H1 (cell line): Measurements from ENCODE around the gene CISH. TPM values are rescaled to one million over a fixed set of nuclear protein-coding genes. Genes with fewer than 3 reads are reported as not detected.

Experiments used
- CTCF ChIA-PET: fragments of 300-600 bp; sonication (Branson Sonifier 250); formaldehyde crosslinking; loops from one replicate; lab custom pipeline; 2021; ENCODE audit not compliant: partially characterized antibody; lab: Charles Lee
- POLR2A ChIA-PET: fragments of 300-600 bp; sonication (Branson Sonifier 250); formaldehyde crosslinking; loops from one replicate; lab custom pipeline; 2021; ENCODE audit warnings: inconsistent platforms; ENCODE audit not compliant: partially characterized antibody; lab: Charles Lee
- DNase-seq, 2 experiments: peaks; one replicate each; pipeline versions ENCODE4 v3.0.0 to v3.0.0-alpha.2; 2010 to 2022; ENCODE audit warnings: low spot score in 2 of 2, low read depth in 1 of 2, mixed read lengths in 1 of 2
- FAIRE-seq: peaks from 2 replicates; lab custom pipeline; 2011; peaks lifted over from hg19 to GRCh38; lab: Jason Lieb, UNC
- H2AFZ ChIP-seq: 2 replicates; pipeline ENCODE4 v1.8.1; 2012; ENCODE audit warnings: low read length, inconsistent platforms
- H2AK5ac ChIP-seq: 2 replicates; pipeline ENCODE4 v1.6.1; 2013; ENCODE audit warnings: low read depth, low read length
- H2BK120ac ChIP-seq: replicated peaks from 2 replicates; pipeline ENCODE3; 2013; ENCODE audit warnings: low read depth, low read length, inconsistent platforms
- H2BK12ac ChIP-seq: 2 replicates; pipeline ENCODE4 v1.6.1; 2013; ENCODE audit warnings: low read depth, low read length
- H2BK15ac ChIP-seq: 2 replicates; pipeline ENCODE4 v1.6.1; 2013; ENCODE audit warnings: low read length
- H2BK20ac ChIP-seq: 2 replicates; pipeline ENCODE4 v1.6.1; 2013; ENCODE audit warnings: low read length
- H2BK5ac ChIP-seq: 2 replicates; pipeline ENCODE4 v1.6.1; 2013; ENCODE audit warnings: low read depth, low read length
- H3K14ac ChIP-seq: 2 replicates; pipeline ENCODE4 v1.6.1; 2013; ENCODE audit warnings: inconsistent platforms; ENCODE audit not compliant: insufficient read length
- H3K18ac ChIP-seq: 2 replicates; pipeline ENCODE4 v1.6.1; 2013; ENCODE audit warnings: low read length; ENCODE audit errors: extremely low read depth
- H3K23ac ChIP-seq: 2 replicates; pipeline ENCODE4 v1.6.1; 2013; ENCODE audit warnings: inconsistent platforms; ENCODE audit not compliant: insufficient read length
- H3K23me2 ChIP-seq: 2 replicates; pipeline ENCODE4 v1.6.1; 2013; ENCODE audit warnings: low read depth, low read length
- H3K27ac ChIP-seq: 2 replicates; pipeline ENCODE4 v1.6.1; 2011; ENCODE audit warnings: low read depth, low read length, inconsistent platforms
- H3K27me3 ChIP-seq, 4 experiments: replicated peaks in 1 of 4; 1 replicate in 1 of 4; 2 replicates in 3 of 4; pipeline versions ENCODE4 v1.6.1 to v1.8.1; 2011 to 2013; ENCODE audit warnings: low read length in 3 of 4, mild to moderate bottlenecking in 3 of 4, inconsistent platforms in 2 of 4, mixed read lengths in 2 of 4, moderate library complexity in 1 of 4; ENCODE audit not compliant: control insufficient read depth in 3 of 4, insufficient read depth in 3 of 4; ENCODE audit errors: extremely low read depth in 1 of 4
- H3K36me3 ChIP-seq, 4 experiments: 2 replicates each; pipeline versions ENCODE4 v1.6.1 to v1.8.1; 2011 to 2013; ENCODE audit warnings: mild to moderate bottlenecking in 4 of 4, low read length in 3 of 4, moderate library complexity in 2 of 4, control low read depth in 1 of 4, inconsistent platforms in 1 of 4; ENCODE audit not compliant: insufficient read depth in 4 of 4, control insufficient read depth in 2 of 4
- H3K4ac ChIP-seq: replicated peaks from 2 replicates; pipeline ENCODE3; 2013; ENCODE audit warnings: low read length, low read depth, mixed read lengths, inconsistent platforms; ENCODE audit not compliant: insufficient read length
- H3K4me1 ChIP-seq, 4 experiments: replicated peaks in 1 of 4; 1 replicate in 1 of 4; 2 replicates in 3 of 4; pipeline versions ENCODE4 v1.6.1 to v1.8.1; 2011 to 2013; ENCODE audit warnings: low read length in 3 of 4, inconsistent platforms in 2 of 4, mixed read lengths in 1 of 4; ENCODE audit not compliant: insufficient read depth in 4 of 4, control insufficient read depth in 3 of 4
- H3K4me2 ChIP-seq, 2 experiments: 2 replicates each; pipeline versions ENCODE4 v1.6.1 to v1.8.1; 2011 to 2013; ENCODE audit warnings: low read depth in 2 of 2, low read length in 2 of 2, control low read depth in 1 of 2, inconsistent platforms in 1 of 2, mild to moderate bottlenecking in 1 of 2; ENCODE audit not compliant: insufficient read depth in 1 of 2
- H3K4me3 ChIP-seq, 4 experiments: fragments of 200-600, 300-600 bp in 1 of 4; sonication (generic), shearing (Covaris generic), sonication (Bioruptor Twin) in 1 of 4; 2 replicates each; pipeline versions ENCODE4 v1.5.1 to v1.8.1; 2011 to 2016; ENCODE audit warnings: low read length in 4 of 4, low read depth in 3 of 4, control low read depth in 2 of 4, inconsistent platforms in 2 of 4, mild to moderate bottlenecking in 2 of 4, mixed read lengths in 1 of 4, moderate library complexity in 1 of 4; ENCODE audit not compliant: insufficient read depth in 2 of 4; ENCODE audit errors: extremely low read depth in 1 of 4
- H3K56ac ChIP-seq: replicated peaks from 2 replicates; pipeline ENCODE3; 2013; ENCODE audit warnings: low read depth, mild to moderate bottlenecking, mixed read lengths, low read length, inconsistent platforms; ENCODE audit not compliant: insufficient read length
- H3K79me1 ChIP-seq: 2 replicates; pipeline ENCODE4 v1.6.1; 2013; ENCODE audit warnings: low read depth, low read length, control low read depth
- H3K79me2 ChIP-seq, 2 experiments: 2 replicates each; pipeline versions ENCODE4 v1.6.1 to v1.8.1; 2012 to 2013; ENCODE audit warnings: low read length in 2 of 2, mild to moderate bottlenecking in 2 of 2, inconsistent platforms in 1 of 2; ENCODE audit not compliant: insufficient read depth in 2 of 2, control insufficient read depth in 1 of 2
- H3K9ac ChIP-seq, 4 experiments: replicated peaks in 1 of 4; 1 replicate in 1 of 4; 2 replicates in 3 of 4; pipeline versions ENCODE4 v1.6.1 to v1.8.1; 2011 to 2013; ENCODE audit warnings: low read depth in 3 of 4, low read length in 3 of 4, control low read depth in 2 of 4, mild to moderate bottlenecking in 2 of 4, moderate library complexity in 2 of 4, inconsistent platforms in 1 of 4; ENCODE audit errors: extremely low read depth in 1 of 4
- H3K9me3 ChIP-seq, 2 experiments: 2 replicates each; pipeline versions ENCODE4 v1.6.1 to v1.8.1; 2012 to 2013; ENCODE audit warnings: mild to moderate bottlenecking in 2 of 2, moderate library complexity in 2 of 2, control low read depth in 1 of 2, inconsistent platforms in 1 of 2, low read depth in 1 of 2, low read length in 1 of 2, mixed read lengths in 1 of 2; ENCODE audit not compliant: insufficient read depth in 2 of 2
- H4K20me1 ChIP-seq, 2 experiments: replicated peaks in 1 of 2; 2 replicates each; pipeline versions ENCODE3 to v1.8.1; 2011 to 2013; ENCODE audit warnings: inconsistent platforms in 2 of 2, low read length in 2 of 2, mild to moderate bottlenecking in 1 of 2; ENCODE audit not compliant: insufficient read depth in 2 of 2, control insufficient read depth in 1 of 2
- H4K5ac ChIP-seq: 2 replicates; pipeline ENCODE4 v1.6.1; 2013; ENCODE audit warnings: low read length, low read depth, mixed read lengths, inconsistent platforms; ENCODE audit not compliant: insufficient read length
- H4K8ac ChIP-seq: 2 replicates; pipeline ENCODE4 v1.8.0; 2013; ENCODE audit warnings: mild to moderate bottlenecking, moderate library complexity, low read length, inconsistent platforms; ENCODE audit not compliant: insufficient read depth; ENCODE audit errors: extremely low read depth
- H4K91ac ChIP-seq: replicated peaks from 2 replicates; pipeline ENCODE3; 2013; ENCODE audit warnings: low read length, mixed read lengths, inconsistent platforms; ENCODE audit not compliant: insufficient read length
- CBX5 ChIP-seq: fragments of 300-800, 300-1000 bp; sonication (generic); IDR thresholded peaks from 2 replicates; pipeline ENCODE4 v1.7.1; 2016; ENCODE audit warnings: antibody characterized with exemption, low read length, low read depth
- CEBPB ChIP-seq: IDR thresholded peaks from 2 replicates; pipeline ENCODE4 v1.6.1; 2012; ENCODE audit warnings: low read depth, low read length
- CHD2 ChIP-seq: IDR thresholded peaks from 2 replicates; pipeline ENCODE4 v1.6.1; 2012; ENCODE audit warnings: low read length, improper control_type of control experiment
- EGR1 ChIP-seq: IDR thresholded peaks from 2 replicates; pipeline ENCODE4 v1.6.1; 2011; ENCODE audit warnings: low read depth, low read length, borderline replicate concordance
- JUND ChIP-seq: IDR thresholded peaks from 2 replicates; pipeline ENCODE4 v1.6.1; 2011; ENCODE audit warnings: mild to moderate bottlenecking, improper control_type of control experiment, low read length
- KDM4A ChIP-seq: IDR thresholded peaks from one replicate; pipeline ENCODE4 v1.7.1; 2012; ENCODE audit warnings: low read depth, mild to moderate bottlenecking, moderate library complexity, low read length, inconsistent platforms; ENCODE audit not compliant: severe bottlenecking
- KDM5A ChIP-seq: fragments of 200-600 bp; IDR thresholded peaks from 2 replicates; pipeline ENCODE4 v1.7.1; 2012; ENCODE audit warnings: mild to moderate bottlenecking, low read length, inconsistent platforms, mixed read lengths
- MAFK ChIP-seq: IDR thresholded peaks from 2 replicates; pipeline ENCODE4 v1.6.1; 2012; ENCODE audit warnings: low read depth, mild to moderate bottlenecking, improper control_type of control experiment, low read length
- POLR2AphosphoS5 ChIP-seq: IDR thresholded peaks from 2 replicates; pipeline ENCODE4 v1.6.1; 2011; ENCODE audit warnings: low read depth, low read length
- SP1 ChIP-seq: IDR thresholded peaks from 2 replicates; pipeline ENCODE4 v1.6.1; 2011; ENCODE audit warnings: low read depth, low read length
- SP2 ChIP-seq: IDR thresholded peaks from 2 replicates; pipeline ENCODE4 v1.6.1; 2012; ENCODE audit warnings: mild to moderate bottlenecking, low read length, inconsistent platforms
- SRF ChIP-seq: IDR thresholded peaks from 2 replicates; pipeline ENCODE4 v1.6.1; 2011; ENCODE audit warnings: mild to moderate bottlenecking, low read depth, low read length, moderate library complexity
- SUZ12 ChIP-seq: fragments of 200-600 bp; sonication (generic); IDR thresholded peaks from 2 replicates; pipeline ENCODE4 v1.6.1; 2012; ENCODE audit warnings: mild to moderate bottlenecking, inconsistent platforms, low read length, moderate library complexity, mixed read lengths
- TEAD4 ChIP-seq: IDR thresholded peaks from 2 replicates; pipeline ENCODE4 v1.6.1; 2012; ENCODE audit warnings: low read depth, low read length, inconsistent platforms, mixed read lengths
- WGBS, 2 experiments: shearing (Covaris generic) in 1 of 2; methylation state at CpG; one replicate each; pipeline versions ENCODE4 v1.1.6 to v1.1.7; 2013 to 2015; ENCODE audit warnings: low lambda C conversion rate in 2 of 2, mixed read lengths in 2 of 2, inconsistent platforms in 1 of 2, low coverage in 1 of 2, missing lambda C conversion rate in 1 of 2; ENCODE audit not compliant: insufficient replicate concordance in 2 of 2, insufficient coverage in 1 of 2, insufficient read length in 1 of 2; ENCODE audit errors: extremely low coverage in 1 of 2, missing lambda C conversion rate in 1 of 2; 5-methylcytosine and 5-hydroxymethylcytosine counted together
- polyA plus RNA-seq, 7 experiments: library from polyadenylated mRNA; depleted of rRNA in 3 of 7; stranded (reverse) in 5 of 7; unstranded in 2 of 7; fragments of >200 nt in 5 of 7; fragments of 200-250 nt in 2 of 7; gene quantifications; 1 replicate in 5 of 7; 2 replicates in 1 of 7; 4 replicates in 1 of 7; pipeline versions ENCODE4 v1.2.1 to v1.2.3, GENCODE V29; 2011 to 2013; ENCODE audit warnings: missing spikeins in 2 of 7, mixed read lengths in 2 of 7
- total RNA-seq: library from RNA; stranded (reverse); fragmentation: NEBNext Ultra II Directional; extraction: Animal tissue kit (Norgen Biotek cat#: 25700); gene quantifications from 2 replicates; pipeline ENCODE4 v1.2.1, GENCODE V29; 2021
- TF ChIP-seq, protein P1 (sequence below): IDR thresholded peaks from 2 replicates; pipeline ENCODE4 v1.6.1; 2011; ENCODE audit warnings: low read length, improper control_type of control experiment

CISH gene
- total and polyA plus RNA-seq, 2 of the 8 experiments (the other 6 are each of a cell fraction or from before 2014, with no cell fraction given): 1.9 to 2.2 TPM

DNA sequence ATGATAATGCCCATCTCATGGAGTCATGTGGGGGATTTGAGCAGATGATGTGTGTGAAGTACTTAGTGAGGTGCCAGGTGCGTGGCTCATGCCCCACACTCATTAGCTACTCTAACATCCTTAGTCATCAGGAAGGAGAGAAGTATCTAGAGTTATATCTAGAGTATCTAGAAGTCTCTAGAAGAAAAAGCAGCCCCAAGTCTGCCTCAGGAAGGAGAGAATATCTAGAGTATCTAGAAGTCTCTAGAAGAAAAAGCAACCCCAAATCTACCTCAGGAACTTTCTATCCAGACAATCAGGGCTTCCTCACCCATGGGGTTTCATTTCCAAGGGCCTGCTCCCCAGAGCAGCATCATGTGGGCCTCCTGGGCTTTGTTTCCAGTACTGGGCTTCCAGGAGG, 38.4 kb upstream of the CISH start:
- ChIA-PET CTCF (interaction anchor here (0.8 to 63.8 kb wide), 4 partner anchors 24 to 155 kb away, joined by 3 to 1262 read pairs (median 34); partner anchors contain the start of genes CISH, DOCK3 and MAPKAPK3), POLR2A (interaction anchor here (0.8 to 1.6 kb wide), 5 partner anchors 9 to 32 kb away, joined by 3 to 7 read pairs (median 6); no protein-coding TSS in a partner anchor)
- 86% methylated on average over 1 of the region's 1 CpG; no CpG with 5 or more reads in 1 of the 2 experiments for WGBS, 2 experiments
- no peak for TF ChIP-seq SP2
- TF ChIP-seq SUZ12: no peak
- TF ChIP-seq, protein P1, sequence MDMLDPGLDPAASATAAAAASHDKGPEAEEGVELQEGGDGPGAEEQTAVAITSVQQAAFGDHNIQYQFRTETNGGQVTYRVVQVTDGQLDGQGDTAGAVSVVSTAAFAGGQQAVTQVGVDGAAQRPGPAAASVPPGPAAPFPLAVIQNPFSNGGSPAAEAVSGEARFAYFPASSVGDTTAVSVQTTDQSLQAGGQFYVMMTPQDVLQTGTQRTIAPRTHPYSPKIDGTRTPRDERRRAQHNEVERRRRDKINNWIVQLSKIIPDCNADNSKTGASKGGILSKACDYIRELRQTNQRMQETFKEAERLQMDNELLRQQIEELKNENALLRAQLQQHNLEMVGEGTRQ: no peak
- no peak for TF ChIP-seq EGR1
- TF ChIP-seq SRF: no peak
- no peak for TF ChIP-seq POLR2AphosphoS5
- TF ChIP-seq KDM5A: no peak
- no peak for TF ChIP-seq CBX5
- no peak for TF ChIP-seq KDM4A
- TF ChIP-seq SP1: no peak
- no peak for TF ChIP-seq CEBPB
- TF ChIP-seq JUND: no peak
- TF ChIP-seq CHD2: no peak
- TF ChIP-seq MAFK: no peak
- TF ChIP-seq TEAD4: no peak

More for the DNA sequence above, 38.4 kb upstream of the CISH start:
- Histone ChIP-seq H3K79me1 (no peaks in the 10 kb centered on the region; the same call in none of the 2 replicates), H3K36me3 (peaks cover 0 to 8% (median 3%) of the 10 kb centered on the region in 4 experiments; a peak in 3 of 8 replicates), H2AFZ (no peak overlapping the region), H3K4ac (no peak overlapping the region), H2AK5ac (no peak overlapping the region), H4K91ac (no peak overlapping the region), H2BK12ac (no peak overlapping the region), H3K4me1 (peaks cover 0 to 18% (median 6%) of the 10 kb centered on the region in 4 experiments; a peak in 6 of 7 replicates), H3K27ac (no peak overlapping the region), H3K9ac (no peak overlapping the region), H4K5ac (no peak overlapping the region), H3K4me2 (no peak overlapping the region), H3K4me3 (no peak overlapping the region), H3K56ac (no peak overlapping the region), H3K18ac (no peak overlapping the region), H3K14ac (no peak overlapping the region), H3K23ac (no peak overlapping the region), H2BK120ac (no peak overlapping the region), H3K79me2 (no peaks in the 10 kb centered on the region), H3K23me2 (no peaks in the 10 kb centered on the region), H2BK5ac (no peak overlapping the region), H2BK15ac (no peak overlapping the region), H3K27me3 (no peaks in the 10 kb centered on the region), H3K9me3 (no peaks in the 10 kb centered on the region), H4K8ac (no peak overlapping the region), H4K20me1 (peaks cover 2% of the 10 kb centered on the region in 2 experiments), H2BK20ac (no peak overlapping the region)
- FAIRE-seq (no peak), DNase-seq (no peak)
